Kasumi-1 (cell line): ENCODE results near the gene RNF145.

Experiments used
- DNase-seq, 2 experiments: peaks; one replicate each; lab custom pipeline; 2025; lab: John Stamatoyannopoulos, UW

Gene RNF145

GRCh38 chr5:159217236-159217635, 7.9 kb upstream of the RNF145 start:
- DNase-seq: no peak

GRCh38 chr5:159216454-159216853, 7.1 kb upstream of the RNF145 start:
- DNase-seq: no peak

- DNase-seq: no peak
These were observed 6.5 kb upstream of the RNF145 start for GRCh38 chr5:159215886-159216285.

- no peak for DNase-seq
These were observed 5.3 kb upstream of the RNF145 start for GRCh38 chr5:159214486-159215271.

GRCh38 chr5:159212657-159213462, 3.5 kb upstream of the RNF145 start:
- no peak for DNase-seq

GRCh38 chr5:159211729-159212174, 2.4 kb upstream of the RNF145 start:
- peak; percentile 27 to 36 for DNase-seq

- no peak for DNase-seq
These were observed 1.5 kb upstream of the RNF145 start for GRCh38 chr5:159210846-159211245.

GRCh38 chr5:159210210-159210661, 883 bp upstream of the RNF145 start:
- no peak for DNase-seq

- peak in 1 of 2 experiments; percentile 35 for DNase-seq
These were observed 577 bp downstream of the RNF145 start for GRCh38 chr5:159208514-159209437.

GRCh38 chr5:159207686-159208513, 1.5 kb downstream of the RNF145 start:
- peak; percentile 80 to 90 for DNase-seq

GRCh38 chr5:159207222-159207685, 2.1 kb downstream of the RNF145 start:
- no peak for DNase-seq

- DNase-seq: no peak
These were observed 2.5 kb downstream of the RNF145 start for GRCh38 chr5:159206818-159207217.

- DNase-seq: no peak
These were observed 3.0 kb downstream of the RNF145 start for GRCh38 chr5:159206368-159206767.

GRCh38 chr5:159203351-159203750, 6.0 kb downstream of the RNF145 start:
- no peak for DNase-seq

GRCh38 chr5:159202151-159202550, 7.2 kb downstream of the RNF145 start:
- no peak for DNase-seq

- no peak for DNase-seq
These were observed 9.6 kb downstream of the RNF145 start for GRCh38 chr5:159199780-159200179.

GRCh38 chr5:159199225-159199624, 10.1 kb downstream of the RNF145 start:
- peak in 1 of 2 experiments; percentile 35 for DNase-seq

GRCh38 chr5:159198063-159199036, 11.0 kb downstream of the RNF145 start:
- DNase-seq: peak; percentile 74 to 81

GRCh38 chr5:159195775-159196174, 13.6 kb downstream of the RNF145 start:
- DNase-seq: no peak

GRCh38 chr5:159190170-159190569, 19.2 kb downstream of the RNF145 start:
- DNase-seq: no peak
